ENCODE measurements around the gene CPA2. TPM values are rescaled to one million over a fixed set of nuclear protein-coding genes. Genes with fewer than 3 reads are reported as not detected.

CPA2 gene
- total RNA-seq, 2 experiments from 2014 or later, result not detected

DNA sequence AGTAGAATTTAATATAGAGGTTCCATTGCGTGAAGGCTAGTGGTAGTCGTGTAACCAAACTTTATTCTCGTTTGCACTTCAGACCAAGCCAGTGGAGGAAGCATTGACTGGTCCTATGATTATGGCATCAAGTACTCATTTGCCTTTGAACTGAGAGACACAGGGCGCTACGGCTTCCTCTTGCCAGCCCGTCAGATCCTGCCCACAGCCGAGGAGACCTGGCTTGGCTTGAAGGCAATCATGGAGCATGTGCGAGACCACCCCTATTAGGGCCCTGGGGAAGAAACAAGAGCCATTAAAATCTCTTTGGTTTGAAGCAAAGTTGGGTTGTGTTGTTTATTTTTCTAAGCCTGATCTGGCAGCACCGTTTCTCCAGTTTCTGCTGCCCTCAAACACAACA is 22.8 kb downstream of the CPA2 start:
- no peak overlapping the region for H3K4me3 Mint-ChIP-seq
- Histone ChIP-seq H3K27me3 (ENCODE audit: control insufficient read depth in 1 of 2, insufficient read depth in 2 of 2, low read length in 2 of 2) (no peaks in the 10 kb centered on the region), H3K36me3 (ENCODE audit: insufficient read depth, low read length) (no peaks in the 10 kb centered on the region), H3K4me1 (ENCODE audit: insufficient read depth, low read length) (no peaks in the 10 kb centered on the region), H3K4me3 (ENCODE audit: low read length) (no peak overlapping the region), H3K9me3 (ENCODE audit: control insufficient read depth in 1 of 2, insufficient read depth in 1 of 2, low read length in 2 of 2) (no peaks in the 10 kb centered on the region), H3K27ac (ENCODE audit: low read depth in 1 of 2, low read length in 2 of 2) (no peak overlapping the region)
- no peaks in the 10 kb centered on the region for H3K36me3 Mint-ChIP-seq (ENCODE audit: low read depth)
- no peak for DNase-seq
- peaks cover 2% of the 10 kb centered on the region for H3K9me3 Mint-ChIP-seq
- no peak for ATAC-seq (ENCODE audit: poor library complexity)
- H3K27me3 Mint-ChIP-seq, result no peaks in the 10 kb centered on the region
- POLR2A ChIA-PET, result no interaction called here
- CTCF ChIA-PET, result no interaction called here
- no peak overlapping the region for H3K27ac Mint-ChIP-seq
- no peaks in the 10 kb centered on the region for H3K4me1 Mint-ChIP-seq (ENCODE audit: low read depth)
- intact Hi-C loops (cut with DNase I, micrococcal nuclease), result no loop called here
- TF ChIP-seq, protein P1, sequence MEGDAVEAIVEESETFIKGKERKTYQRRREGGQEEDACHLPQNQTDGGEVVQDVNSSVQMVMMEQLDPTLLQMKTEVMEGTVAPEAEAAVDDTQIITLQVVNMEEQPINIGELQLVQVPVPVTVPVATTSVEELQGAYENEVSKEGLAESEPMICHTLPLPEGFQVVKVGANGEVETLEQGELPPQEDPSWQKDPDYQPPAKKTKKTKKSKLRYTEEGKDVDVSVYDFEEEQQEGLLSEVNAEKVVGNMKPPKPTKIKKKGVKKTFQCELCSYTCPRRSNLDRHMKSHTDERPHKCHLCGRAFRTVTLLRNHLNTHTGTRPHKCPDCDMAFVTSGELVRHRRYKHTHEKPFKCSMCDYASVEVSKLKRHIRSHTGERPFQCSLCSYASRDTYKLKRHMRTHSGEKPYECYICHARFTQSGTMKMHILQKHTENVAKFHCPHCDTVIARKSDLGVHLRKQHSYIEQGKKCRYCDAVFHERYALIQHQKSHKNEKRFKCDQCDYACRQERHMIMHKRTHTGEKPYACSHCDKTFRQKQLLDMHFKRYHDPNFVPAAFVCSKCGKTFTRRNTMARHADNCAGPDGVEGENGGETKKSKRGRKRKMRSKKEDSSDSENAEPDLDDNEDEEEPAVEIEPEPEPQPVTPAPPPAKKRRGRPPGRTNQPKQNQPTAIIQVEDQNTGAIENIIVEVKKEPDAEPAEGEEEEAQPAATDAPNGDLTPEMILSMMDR (IDR thresholded peaks at IDR 0.05), result no peak

DNA sequence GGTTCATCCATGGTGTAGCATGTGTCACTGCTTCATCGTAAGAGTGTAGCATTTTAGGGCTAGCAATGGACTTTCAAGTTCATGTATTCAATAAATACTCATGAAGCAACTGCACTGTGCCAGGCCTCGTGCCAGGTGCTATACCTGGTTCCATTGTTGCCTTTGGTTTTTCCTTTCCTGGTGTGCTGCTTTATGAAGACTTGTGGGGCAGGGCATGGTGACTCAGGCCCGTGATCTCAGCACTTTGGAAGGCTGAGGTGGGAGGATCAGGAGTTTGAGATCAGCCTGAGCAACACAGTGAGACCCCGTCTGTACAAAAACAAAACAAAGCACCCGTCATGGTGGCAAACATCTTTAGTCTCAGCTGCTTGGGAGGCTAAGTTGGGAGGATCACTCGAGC is 24.1 kb downstream of the CPA2 start:
- POLR2A ChIA-PET, result no interaction called here

GRCh38 chr7:130292682-130293257 is 26.1 kb downstream of the CPA2 start, which contains the start of gene CPA4:
CPA4 (plus strand) TSS chr7:130293161; CDS start chr7:130293181, 20 bp downstream.
- H3K27me3 ChIP-seq (ENCODE audit: control insufficient read depth in 1 of 2, insufficient read depth in 2 of 2, low read length in 2 of 2), result no peaks in the 10 kb centered on the region
- DNase-seq, result no peak
- no peak within 1 kb of the TSS for H3K4me3 ChIP-seq (ENCODE audit: low read length)
- H3K4me1 ChIP-seq (ENCODE audit: insufficient read depth, low read length), result no peaks in the 10 kb centered on the region
- POLR2A ChIA-PET, result no interaction called here
- H3K27ac Mint-ChIP-seq, result no peak within 1 kb of the TSS
- no peaks in the 10 kb centered on the region for H3K27me3 Mint-ChIP-seq
- TF ChIP-seq, protein P1 (IDR thresholded peaks at IDR 0.05), result no peak
- H3K9me3 Mint-ChIP-seq, result peaks cover 2% of the 10 kb centered on the region
- no peak within 1 kb of the TSS for H3K27ac ChIP-seq (ENCODE audit: low read depth in 1 of 2, low read length in 2 of 2)
- H3K4me1 Mint-ChIP-seq (ENCODE audit: low read depth), result no peaks in the 10 kb centered on the region
- no peak within 1 kb of the TSS for H3K4me3 Mint-ChIP-seq
- H3K9me3 ChIP-seq (ENCODE audit: control insufficient read depth in 1 of 2, insufficient read depth in 1 of 2, low read length in 2 of 2), result no peaks in the 10 kb centered on the region
- no peak for ATAC-seq (ENCODE audit: poor library complexity)
- H3K36me3 ChIP-seq (ENCODE audit: insufficient read depth, low read length), result no peaks in the 10 kb centered on the region
- CTCF ChIA-PET, result no interaction called here
- H3K36me3 Mint-ChIP-seq (ENCODE audit: low read depth), result no peaks in the 10 kb centered on the region
- intact Hi-C loops (cut with DNase I, micrococcal nuclease), result no loop called here

More for the DNA sequence above, 24.1 kb downstream of the CPA2 start:
- Histone ChIP-seq H3K9me3 (ENCODE audit: control insufficient read depth in 1 of 2, insufficient read depth in 1 of 2, low read length in 2 of 2) (no peaks in the 10 kb centered on the region), H3K4me3 (ENCODE audit: low read length) (no peak overlapping the region), H3K27ac (ENCODE audit: low read depth in 1 of 2, low read length in 2 of 2) (no peak overlapping the region), H3K4me1 (ENCODE audit: insufficient read depth, low read length) (no peaks in the 10 kb centered on the region), H3K27me3 (ENCODE audit: control insufficient read depth in 1 of 2, insufficient read depth in 2 of 2, low read length in 2 of 2) (no peaks in the 10 kb centered on the region), H3K36me3 (ENCODE audit: insufficient read depth, low read length) (no peaks in the 10 kb centered on the region)
- Mint-ChIP-seq H3K36me3 (ENCODE audit: low read depth) (no peaks in the 10 kb centered on the region), H3K4me1 (ENCODE audit: low read depth) (no peaks in the 10 kb centered on the region), H3K27me3 (no peaks in the 10 kb centered on the region), H3K27ac (no peak overlapping the region), H3K4me3 (no peak overlapping the region), H3K9me3 (peaks cover 2% of the 10 kb centered on the region)
- DNase-seq (no peak), ATAC-seq (ENCODE audit: poor library complexity) (no peak)
- intact Hi-C loops (cut with DNase I, micrococcal nuclease), result no loop called here
- TF ChIP-seq, protein P1 (IDR thresholded peaks at IDR 0.05), result no peak
- CTCF ChIA-PET, result no interaction called here

All from CD4-positive, alpha-beta T cell (primary cell).